IPS-18c (cell line): ENCODE results near the gene RRBP1.

Source experiments
- H3K4me3 ChIP-seq: 2 replicates; pipeline ENCODE4 v1.7.0; 2013; ENCODE audit warnings: low read depth, mild to moderate bottlenecking, low read length, moderate library complexity; ENCODE audit not compliant: insufficient read depth
- H3K9me3 ChIP-seq: one replicate; pipeline ENCODE4 v1.6.1; 2013; ENCODE audit warnings: mild to moderate bottlenecking, low read length, moderate library complexity; ENCODE audit not compliant: control insufficient read depth, insufficient read depth

Gene RRBP1

GRCh38 chr20:17568045-17568788 is 113.8 kb downstream of the RRBP1 start:
- peak overlapping the region; percentile 69; the same call in 1 of the 2 replicates for H3K4me3 ChIP-seq
- no peaks in the 10 kb centered on the region for H3K9me3 ChIP-seq

GRCh38 chr20:17566345-17566744 is 115.7 kb downstream of the RRBP1 start:
- Histone ChIP-seq H3K4me3 (no peak overlapping the region), H3K9me3 (no peaks in the 10 kb centered on the region)

GRCh38 chr20:17565169-17565845 is 116.7 kb downstream of the RRBP1 start:
- Histone ChIP-seq H3K4me3 (no peak overlapping the region), H3K9me3 (no peaks in the 10 kb centered on the region)
